NCI-H510A (cell line): ENCODE data around the gene MUC2.

ENCODE experiments used
- DNase-seq: peaks from one replicate; lab custom pipeline; 2025; lab: John Stamatoyannopoulos, UW

MUC2 gene

GRCh38 chr11:1051356-1052132 lies 23.1 kb upstream of the MUC2 start:
- DNase-seq = no peak

GRCh38 chr11:1052133-1053011 lies 22.3 kb upstream of the MUC2 start:
- no peak for DNase-seq

- DNase-seq = no peak
Observed at GRCh38 chr11:1053121-1053901, 21.4 kb upstream of the MUC2 start.

- DNase-seq = no peak
Observed at GRCh38 chr11:1054143-1055108, 20.2 kb upstream of the MUC2 start.

- no peak for DNase-seq
Observed at GRCh38 chr11:1055109-1055703, 19.5 kb upstream of the MUC2 start.

GRCh38 chr11:1055990-1056771 lies 18.5 kb upstream of the MUC2 start:
- no peak for DNase-seq

GRCh38 chr11:1057806-1058205 lies 16.9 kb upstream of the MUC2 start:
- DNase-seq = no peak

- DNase-seq = no peak
Observed at GRCh38 chr11:1059759-1060158, 14.9 kb upstream of the MUC2 start.

- no peak for DNase-seq
Observed at GRCh38 chr11:1060410-1060809, 14.3 kb upstream of the MUC2 start.

- no peak for DNase-seq
Observed at GRCh38 chr11:1060852-1061616, 13.6 kb upstream of the MUC2 start.

- DNase-seq = no peak
Observed at GRCh38 chr11:1062075-1062820, 12.4 kb upstream of the MUC2 start.

- DNase-seq = no peak
Observed at GRCh38 chr11:1064167-1064566, 10.5 kb upstream of the MUC2 start.

- DNase-seq = no peak
Observed at GRCh38 chr11:1067812-1068496, 6.7 kb upstream of the MUC2 start.

- DNase-seq = no peak
Observed at GRCh38 chr11:1069740-1070139, 4.9 kb upstream of the MUC2 start.

- no peak for DNase-seq
Observed at GRCh38 chr11:1070594-1071462, 3.8 kb upstream of the MUC2 start.

GRCh38 chr11:1071571-1072115 lies 3.0 kb upstream of the MUC2 start:
- no peak for DNase-seq
